A549 treated with GW870086 at 1 μM for 4 hours (cell line): ENCODE results near the gene GFI1. TPM values are rescaled to one million over a fixed set of nuclear protein-coding genes. Genes with fewer than 3 reads are reported as not detected.

Experiments used
- total RNA-seq: library from RNA; stranded (reverse); fragments of 200-300 nt; extraction: Qiagen RNA extraction; gene quantifications from 5 replicates; pipeline ENCODE4 v1.2.3, GENCODE V29; 2022; ENCODE audit warnings: low read depth

GFI1 gene
- 0.15 to 0.24 TPM (median 0.22 TPM) in 4 of 5 replicates, not detected in the other for total RNA-seq

GRCh38 chr1:92486251-92487077 is at the start of gene GFI1:
Gene GFI1, minus strand, starts transcription at chr1:92486925. Its CDS starts 3,438 bp downstream, at chr1:92483487.

Other genes starting within 250 kb of the GFI1 start
- gene GLMN, start 187.9 kb downstream of the GFI1 start, total RNA-seq = 6.2 to 8.1 TPM (median 7.4 TPM) in 5 replicates
- 9.5 to 12.1 TPM (median 11.3 TPM) in 5 replicates for gene RPAP2, start 187.9 kb downstream of the GFI1 start, total RNA-seq